HFFc6 (cell line): ENCODE results near the gene GORASP1. TPM values are rescaled to one million over a fixed set of nuclear protein-coding genes. Genes with fewer than 3 reads are reported as not detected.
A peak's percentile ranks its signal among the peaks of the same experiment; 100 is the strongest.

Experiments used
- DNase-seq: peaks from one replicate; pipeline ENCODE4 v3.0.0-alpha.2; 2018
- H3K27ac Mint-ChIP-seq: 2 replicates; pipeline ENCODE4 v1.8.0; 2020; ENCODE audit warnings: mild to moderate bottlenecking, mixed read lengths
- H3K27me3 Mint-ChIP-seq: 2 replicates; pipeline ENCODE4 v1.8.0; 2021; ENCODE audit warnings: mild to moderate bottlenecking, moderate library complexity, mixed read lengths; ENCODE audit not compliant: insufficient read depth
- H3K36me3 Mint-ChIP-seq: 2 replicates; pipeline ENCODE4 v1.8.0; 2021; ENCODE audit warnings: low read depth, mixed read lengths
- H3K4me1 Mint-ChIP-seq: 2 replicates; pipeline ENCODE4 v1.8.0; 2020; ENCODE audit warnings: low read depth, mixed read lengths
- H3K4me3 Mint-ChIP-seq: 2 replicates; pipeline ENCODE4 v1.8.0; 2020; ENCODE audit warnings: mild to moderate bottlenecking, moderate library complexity, mixed read lengths
- H3K9me3 Mint-ChIP-seq: 2 replicates; pipeline ENCODE4 v1.8.0; 2020; ENCODE audit warnings: mild to moderate bottlenecking, mixed read lengths
- CTCF ChIP-seq: fragments of 200-600 bp; sonication (generic); IDR thresholded peaks from 2 replicates; pipeline ENCODE4 v1.5.0; 2021; ENCODE audit warnings: antibody characterized with exemption, mild to moderate bottlenecking
- total RNA-seq, 6 experiments: library from RNA; stranded (reverse); fragmentation: NEBNext Ultra II Directional; extraction: Animal tissue kit (Norgen Biotek cat#: 25700); gene quantifications; 2 replicates in 1 of 6; 3 replicates in 5 of 6; pipeline ENCODE4 v1.2.3, GENCODE V29; 2021

Gene GORASP1
- total RNA-seq, 6 experiments from 2014 or later = 42.7 to 52.1 (median 47.0) TPM

GRCh38 chr3:39108200-39108710, 828 bp upstream of the GORASP1 start:
- no peaks in the 10 kb centered on the region for H3K9me3 Mint-ChIP-seq
- H3K36me3 Mint-ChIP-seq = no peaks in the 10 kb centered on the region
- peaks cover 31% of the 10 kb centered on the region for H3K4me1 Mint-ChIP-seq
- peak overlapping the region; percentile 96 for H3K27ac Mint-ChIP-seq
- no peak for DNase-seq
- no peaks in the 10 kb centered on the region; the same call in 1 of the 2 replicates for H3K27me3 Mint-ChIP-seq
- no peak for TF ChIP-seq CTCF
- peak overlapping the region; percentile 94 for H3K4me3 Mint-ChIP-seq

DNA sequence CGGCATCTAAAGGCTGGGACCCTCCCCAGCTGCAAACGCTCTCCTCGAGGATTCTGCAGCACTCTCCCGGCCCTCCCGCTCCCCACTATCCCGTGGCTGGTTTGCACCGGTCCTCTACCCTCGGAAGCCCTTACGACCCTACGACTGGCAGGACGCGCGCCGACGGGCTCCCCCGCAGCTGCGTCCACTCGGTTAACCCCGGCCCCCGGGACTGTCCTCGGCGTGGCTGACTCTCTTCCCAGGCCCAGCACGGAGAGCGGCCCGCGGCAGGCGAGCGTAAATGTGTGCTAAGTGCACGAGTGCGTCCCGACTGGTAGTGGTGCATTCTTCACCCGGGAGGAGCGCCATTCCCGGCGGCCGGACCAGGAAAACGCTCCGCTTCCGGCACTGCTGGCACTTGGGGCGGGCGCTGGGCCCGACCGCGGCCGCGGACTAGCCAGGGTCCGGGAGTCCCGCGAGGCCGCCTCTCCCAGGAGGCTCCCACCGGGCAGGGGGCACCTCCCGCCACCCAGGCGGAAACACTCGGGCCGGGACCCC, 508 bp downstream of the GORASP1 start:
- H3K4me1 Mint-ChIP-seq = peaks cover 31% of the 10 kb centered on the region

DNA sequence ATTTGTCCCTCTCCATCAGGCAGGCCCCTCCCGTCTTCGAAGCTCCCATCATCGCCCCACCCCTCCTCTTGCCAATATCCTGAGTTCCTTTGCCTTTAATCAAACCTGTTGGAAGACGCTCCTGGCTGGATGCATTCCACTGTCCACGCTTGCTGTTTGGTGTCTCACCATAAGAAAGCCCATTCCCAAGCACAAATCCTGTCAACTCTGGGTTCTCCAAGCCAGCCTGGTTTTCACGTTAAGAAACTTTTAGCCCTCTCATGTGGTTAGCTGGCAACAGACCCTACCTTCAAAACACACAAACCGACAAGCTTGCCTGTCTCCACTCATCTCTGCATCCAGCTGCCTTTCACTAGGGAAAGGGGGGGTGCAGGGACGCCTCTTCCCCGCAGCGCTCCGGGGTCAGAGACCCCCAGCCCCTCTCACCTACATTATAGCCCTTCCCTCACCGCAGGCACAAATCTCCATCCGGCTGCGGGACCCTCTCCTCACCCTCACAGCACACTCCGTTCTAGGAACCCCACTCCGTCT, 1.1 kb downstream of the GORASP1 start:
- H3K36me3 Mint-ChIP-seq = no peaks in the 10 kb centered on the region; the same call in 1 of the 2 replicates
- H3K9me3 Mint-ChIP-seq = no peaks in the 10 kb centered on the region
- peaks cover 33% of the 10 kb centered on the region for H3K4me1 Mint-ChIP-seq
- H3K27me3 Mint-ChIP-seq = no peaks in the 10 kb centered on the region; the same call in 1 of the 2 replicates
- peak overlapping the region; percentile 98 for H3K4me3 Mint-ChIP-seq
- no peak for TF ChIP-seq CTCF
- DNase-seq = peak; percentile 63
- H3K27ac Mint-ChIP-seq = peak overlapping the region; percentile 65

More for the DNA sequence above, 508 bp downstream of the GORASP1 start:
- H3K27me3 Mint-ChIP-seq = no peaks in the 10 kb centered on the region; the same call in 1 of the 2 replicates
- no peaks in the 10 kb centered on the region for H3K9me3 Mint-ChIP-seq
- peak overlapping the region; percentile 65 for H3K27ac Mint-ChIP-seq
- peak; percentile 26 for DNase-seq
- H3K4me3 Mint-ChIP-seq = peak overlapping the region; percentile 98
- peak; percentile 21; the same call in 1 of the 2 replicates for TF ChIP-seq CTCF
- H3K36me3 Mint-ChIP-seq = no peaks in the 10 kb centered on the region; the same call in 1 of the 2 replicates

- peaks cover 37% of the 10 kb centered on the region for H3K4me1 Mint-ChIP-seq
- no peak for DNase-seq
- no peaks in the 10 kb centered on the region for H3K9me3 Mint-ChIP-seq
- H3K36me3 Mint-ChIP-seq = no peaks in the 10 kb centered on the region; the same call in 1 of the 2 replicates
- peak overlapping the region; percentile 65; the same call in 1 of the 2 replicates for H3K27ac Mint-ChIP-seq
- no peak for TF ChIP-seq CTCF
- peak overlapping the region; percentile 98 for H3K4me3 Mint-ChIP-seq
- H3K27me3 Mint-ChIP-seq = no peaks in the 10 kb centered on the region; the same call in 1 of the 2 replicates
Measured at GRCh38 chr3:39105687-39106063, 1.8 kb downstream of the GORASP1 start.

- no peak for DNase-seq
- peak overlapping the region; percentile 12; the same call in 1 of the 2 replicates for H3K27ac Mint-ChIP-seq
- H3K27me3 Mint-ChIP-seq = no peaks in the 10 kb centered on the region; the same call in 1 of the 2 replicates
- no peaks in the 10 kb centered on the region for H3K9me3 Mint-ChIP-seq
- H3K4me3 Mint-ChIP-seq = no peak overlapping the region
- no peaks in the 10 kb centered on the region; the same call in 1 of the 2 replicates for H3K36me3 Mint-ChIP-seq
- H3K4me1 Mint-ChIP-seq = peaks cover 37% of the 10 kb centered on the region
- no peak for TF ChIP-seq CTCF
Measured at GRCh38 chr3:39104961-39105686, 2.3 kb downstream of the GORASP1 start.
